GM18511 (cell line): ENCODE results near the gene OSMR.

Experiments
- ATAC-seq: cut with Tn5 transposase; IDR thresholded peaks from one replicate; pipeline ENCODE4 v1.9.1; 2021; ENCODE audit warnings: mild to moderate bottlenecking, moderate library complexity; ENCODE audit not compliant: unreplicated experiment

Gene OSMR

GRCh38 chr5:38845526-38846378, at the start of gene OSMR:
OSMR (plus strand) TSS chr5:38846012; CDS start chr5:38869045, 23,033 bp downstream.
- ATAC-seq, result no peak

- ATAC-seq, result no peak
Measured at GRCh38 chr5:38796742-38797108, 49.1 kb upstream of the OSMR start.

GRCh38 chr5:38797838-38798237, 48.0 kb upstream of the OSMR start:
- ATAC-seq, result no peak

- no peak for ATAC-seq
Measured at GRCh38 chr5:38799556-38800377, 46.0 kb upstream of the OSMR start.

- no peak for ATAC-seq
Measured at GRCh38 chr5:38800515-38800914, 45.3 kb upstream of the OSMR start.

- ATAC-seq, result no peak
Measured at GRCh38 chr5:38802125-38802524, 43.7 kb upstream of the OSMR start.

GRCh38 chr5:38803246-38803645, 42.6 kb upstream of the OSMR start:
- ATAC-seq, result no peak

GRCh38 chr5:38806775-38807258, 39.0 kb upstream of the OSMR start:
- ATAC-seq, result no peak

GRCh38 chr5:38807570-38808483, 38.0 kb upstream of the OSMR start:
- no peak for ATAC-seq

GRCh38 chr5:38808666-38809343, 37.0 kb upstream of the OSMR start:
- ATAC-seq, result no peak

GRCh38 chr5:38809388-38810359, 36.1 kb upstream of the OSMR start:
- ATAC-seq, result peak; percentile 75

- no peak for ATAC-seq
Measured at GRCh38 chr5:38814879-38815278, 30.9 kb upstream of the OSMR start.

GRCh38 chr5:38816083-38817030, 29.5 kb upstream of the OSMR start:
- no peak for ATAC-seq

GRCh38 chr5:38821679-38822078, 24.1 kb upstream of the OSMR start:
- no peak for ATAC-seq

GRCh38 chr5:38823503-38823902, 22.3 kb upstream of the OSMR start:
- ATAC-seq, result no peak

- no peak for ATAC-seq
Measured at GRCh38 chr5:38824821-38825220, 21.0 kb upstream of the OSMR start.

GRCh38 chr5:38825494-38825893, 20.3 kb upstream of the OSMR start:
- no peak for ATAC-seq

GRCh38 chr5:38827525-38827924, 18.3 kb upstream of the OSMR start:
- ATAC-seq, result no peak
